ENCODE measurements around the gene KIRREL1. TPM values are rescaled to one million over a fixed set of nuclear protein-coding genes. Genes with fewer than 3 reads are reported as not detected.

The KIRREL1 gene
- total RNA-seq, 1 donor from 2014 or later = 66.8 TPM

DNA sequence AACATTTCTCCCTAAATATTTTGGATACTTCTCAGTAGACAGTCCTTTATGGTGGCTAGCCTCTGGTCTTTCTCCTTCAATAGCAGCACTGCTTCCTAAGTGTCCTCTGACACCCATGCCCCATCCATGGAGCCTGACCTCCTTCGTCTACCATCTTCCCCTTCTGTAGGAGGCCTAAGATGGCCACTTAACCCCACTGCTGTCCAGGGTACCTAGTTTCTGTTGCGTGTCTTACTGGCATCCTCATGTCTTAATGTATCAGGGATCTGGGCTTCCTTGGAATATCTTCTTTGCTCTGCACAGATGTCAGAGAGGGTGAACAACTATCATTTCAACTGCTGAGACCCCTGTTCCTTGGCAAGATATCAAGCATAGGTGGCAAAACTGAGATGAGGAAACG is 5.4 kb upstream of the KIRREL1 start:
- Mint-ChIP-seq H3K36me3 (ENCODE audit: low read depth, unreplicated experiment) (no peaks in the 10 kb centered on the region), H3K4me1 (ENCODE audit: unreplicated experiment) (peaks cover 13% of the 10 kb centered on the region), H3K27me3 (ENCODE audit: unreplicated experiment) (peaks cover 12% of the 10 kb centered on the region), H3K9me3 (ENCODE audit: unreplicated experiment) (no peaks in the 10 kb centered on the region), H3K27ac (ENCODE audit: unreplicated experiment) (no peak overlapping the region), H3K4me3 (ENCODE audit: unreplicated experiment) (no peak overlapping the region)
- DNase-seq (ENCODE audit: low spot score) = no peak
- TF ChIP-seq, protein P1, sequence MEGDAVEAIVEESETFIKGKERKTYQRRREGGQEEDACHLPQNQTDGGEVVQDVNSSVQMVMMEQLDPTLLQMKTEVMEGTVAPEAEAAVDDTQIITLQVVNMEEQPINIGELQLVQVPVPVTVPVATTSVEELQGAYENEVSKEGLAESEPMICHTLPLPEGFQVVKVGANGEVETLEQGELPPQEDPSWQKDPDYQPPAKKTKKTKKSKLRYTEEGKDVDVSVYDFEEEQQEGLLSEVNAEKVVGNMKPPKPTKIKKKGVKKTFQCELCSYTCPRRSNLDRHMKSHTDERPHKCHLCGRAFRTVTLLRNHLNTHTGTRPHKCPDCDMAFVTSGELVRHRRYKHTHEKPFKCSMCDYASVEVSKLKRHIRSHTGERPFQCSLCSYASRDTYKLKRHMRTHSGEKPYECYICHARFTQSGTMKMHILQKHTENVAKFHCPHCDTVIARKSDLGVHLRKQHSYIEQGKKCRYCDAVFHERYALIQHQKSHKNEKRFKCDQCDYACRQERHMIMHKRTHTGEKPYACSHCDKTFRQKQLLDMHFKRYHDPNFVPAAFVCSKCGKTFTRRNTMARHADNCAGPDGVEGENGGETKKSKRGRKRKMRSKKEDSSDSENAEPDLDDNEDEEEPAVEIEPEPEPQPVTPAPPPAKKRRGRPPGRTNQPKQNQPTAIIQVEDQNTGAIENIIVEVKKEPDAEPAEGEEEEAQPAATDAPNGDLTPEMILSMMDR (IDR thresholded peaks at IDR 0.05; ENCODE audit: unreplicated experiment) = no peak

DNA sequence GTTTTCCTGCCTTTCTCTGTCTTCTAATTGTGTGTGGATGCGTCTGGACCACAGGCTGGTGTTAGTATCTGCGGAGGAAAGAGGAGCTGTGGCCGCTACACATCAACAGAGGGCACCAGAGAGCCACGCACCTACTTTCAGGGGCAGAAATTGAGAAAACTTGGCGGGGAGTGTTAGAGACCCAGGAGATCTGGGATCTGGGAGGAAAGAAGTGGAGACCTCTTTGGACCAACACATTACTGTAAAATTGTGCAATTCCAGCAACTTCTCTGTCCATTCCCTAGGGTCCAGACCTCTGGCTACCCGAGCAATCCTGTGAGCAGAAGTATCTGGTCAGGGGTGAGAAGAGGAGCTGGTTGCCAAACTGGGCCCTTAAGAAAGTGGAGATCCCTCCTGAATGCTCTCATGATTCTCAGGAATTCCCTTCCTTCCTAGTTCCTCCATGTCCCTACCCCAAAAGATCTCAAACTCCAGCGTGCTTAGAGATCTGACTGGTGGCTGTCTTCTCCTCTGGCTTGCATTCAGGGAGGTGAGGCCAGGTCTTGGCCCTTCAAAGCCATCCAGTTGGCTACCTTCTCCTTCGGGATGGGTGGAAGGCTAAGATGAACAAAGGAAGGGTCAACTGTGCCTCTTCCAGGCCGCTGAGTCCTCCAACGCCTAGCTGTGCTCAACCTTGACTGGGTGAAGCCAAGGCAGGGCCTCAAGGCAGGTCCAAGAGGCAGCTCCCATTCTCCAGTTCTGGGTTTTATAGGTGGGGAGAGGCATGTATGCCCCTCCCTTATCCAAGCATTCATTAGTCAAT is 1.2 kb upstream of the KIRREL1 start:
- H3K36me3 Mint-ChIP-seq (ENCODE audit: low read depth, unreplicated experiment) = peaks cover 5% of the 10 kb centered on the region
- H3K4me3 Mint-ChIP-seq (ENCODE audit: unreplicated experiment) = peak overlapping the region; percentile 95
- TF ChIP-seq, protein P1 (IDR thresholded peaks at IDR 0.05; ENCODE audit: unreplicated experiment) = peak; percentile 74
- H3K9me3 Mint-ChIP-seq (ENCODE audit: unreplicated experiment) = no peaks in the 10 kb centered on the region
- peaks cover 40% of the 10 kb centered on the region for H3K4me1 Mint-ChIP-seq (ENCODE audit: unreplicated experiment)
- peak overlapping the region; percentile 36 for H3K27ac Mint-ChIP-seq (ENCODE audit: unreplicated experiment)
- peak; percentile 80 for DNase-seq (ENCODE audit: low spot score)
- peaks cover 18% of the 10 kb centered on the region for H3K27me3 Mint-ChIP-seq (ENCODE audit: unreplicated experiment)

DNA sequence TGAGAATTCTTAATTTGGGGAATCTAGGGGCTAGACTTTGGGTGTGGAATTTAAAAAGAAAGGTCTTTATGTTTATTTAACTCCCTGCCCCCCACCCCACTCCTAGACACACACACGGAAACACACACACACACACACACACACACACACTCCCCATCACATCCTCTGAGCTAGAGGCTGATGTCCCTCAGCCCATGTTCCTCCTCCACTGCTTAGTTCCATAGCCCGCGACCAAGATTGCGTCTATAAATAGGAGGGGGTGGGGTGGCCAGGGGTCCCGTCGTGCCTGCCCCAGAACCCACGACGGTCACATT is 655 bp upstream of the KIRREL1 start:
- Mint-ChIP-seq H3K36me3 (ENCODE audit: low read depth, unreplicated experiment) (peaks cover 5% of the 10 kb centered on the region), H3K27me3 (ENCODE audit: unreplicated experiment) (peaks cover 19% of the 10 kb centered on the region), H3K9me3 (ENCODE audit: unreplicated experiment) (no peaks in the 10 kb centered on the region), H3K4me3 (ENCODE audit: unreplicated experiment) (peak overlapping the region; percentile 95), H3K27ac (ENCODE audit: unreplicated experiment) (peak overlapping the region; percentile 36), H3K4me1 (ENCODE audit: unreplicated experiment) (peaks cover 41% of the 10 kb centered on the region)
- no peak for DNase-seq (ENCODE audit: low spot score)
- TF ChIP-seq, protein P1 (IDR thresholded peaks at IDR 0.05; ENCODE audit: unreplicated experiment) = no peak

DNA sequence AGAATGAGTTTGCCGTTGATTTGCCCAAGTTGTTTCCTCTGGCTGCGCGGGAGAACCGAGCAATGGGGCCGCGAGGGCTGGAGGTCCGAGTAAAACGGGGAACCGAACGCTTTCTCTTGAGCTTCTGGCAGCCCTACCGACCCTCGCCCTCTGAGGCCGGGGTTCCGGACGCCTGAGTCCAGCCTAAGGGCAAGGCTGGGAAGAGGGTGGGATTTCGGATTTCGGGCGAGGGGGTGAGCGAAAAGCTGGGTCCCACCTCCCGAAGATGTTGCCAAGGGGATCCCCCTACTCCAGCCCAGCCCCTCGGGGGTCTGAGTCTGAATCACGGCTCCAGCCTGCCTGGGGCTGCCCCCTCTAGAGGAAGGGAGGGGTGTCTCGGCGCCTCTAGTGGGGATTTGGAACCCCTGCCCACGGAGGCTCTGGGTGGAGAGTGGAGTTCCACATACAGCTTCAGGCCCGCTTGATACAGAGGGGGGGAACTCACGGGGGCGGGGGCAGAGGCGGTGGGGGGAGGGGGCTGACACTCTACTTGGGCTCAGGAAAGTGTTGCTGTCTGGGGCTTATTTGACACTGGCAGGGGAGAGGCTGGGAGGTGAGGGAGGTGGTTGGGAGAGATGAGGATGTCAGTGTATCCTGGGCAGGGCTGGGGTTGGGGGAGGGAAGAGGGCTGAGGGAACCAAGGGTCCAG is 617 bp downstream of the KIRREL1 start:
- H3K27ac Mint-ChIP-seq (ENCODE audit: unreplicated experiment) = peak overlapping the region; percentile 37
- no peaks in the 10 kb centered on the region for H3K9me3 Mint-ChIP-seq (ENCODE audit: unreplicated experiment)
- DNase-seq (ENCODE audit: low spot score) = peak; percentile 35

More for the DNA sequence above, 617 bp downstream of the KIRREL1 start:
- peaks cover 19% of the 10 kb centered on the region for H3K27me3 Mint-ChIP-seq (ENCODE audit: unreplicated experiment)
- peak overlapping the region; percentile 91 for H3K4me3 Mint-ChIP-seq (ENCODE audit: unreplicated experiment)
- peaks cover 5% of the 10 kb centered on the region for H3K36me3 Mint-ChIP-seq (ENCODE audit: low read depth, unreplicated experiment)
- TF ChIP-seq, protein P1 (IDR thresholded peaks at IDR 0.05; ENCODE audit: unreplicated experiment) = no peak
- H3K4me1 Mint-ChIP-seq (ENCODE audit: unreplicated experiment) = peaks cover 47% of the 10 kb centered on the region
